GM12874 (cell line): Measurements from ENCODE around the gene C20orf141.

Experiments
- CTCF ChIP-seq: IDR thresholded peaks from 2 replicates; pipeline ENCODE4 v1.5.1; 2011; ENCODE audit warnings: low read depth, mild to moderate bottlenecking, control low read depth, low read length, moderate library complexity; ENCODE audit not compliant: insufficient read depth

The C20orf141 gene

GRCh38 chr20:2839732-2840137, 24.9 kb downstream of the C20orf141 start:
- no peak for TF ChIP-seq CTCF

- TF ChIP-seq CTCF = no peak
Observed at GRCh38 chr20:2840138-2840966, 25.6 kb downstream of the C20orf141 start, which contains the start of the genes PCED1A and VPS16. PCED1A (minus strand) TSS chr20:2840655; CDS start chr20:2839912, 743 bp downstream. VPS16 (plus strand) TSS chr20:2840745; CDS start chr20:2840775, 30 bp downstream.

- no peak for TF ChIP-seq CTCF
Observed at GRCh38 chr20:2840967-2841531, 26.3 kb downstream of the C20orf141 start.

GRCh38 chr20:2845607-2846006, 30.8 kb downstream of the C20orf141 start:
- no peak for TF ChIP-seq CTCF

- TF ChIP-seq CTCF = no peak
Observed at GRCh38 chr20:2846698-2847097, 31.9 kb downstream of the C20orf141 start.

- no peak for TF ChIP-seq CTCF
Observed at GRCh38 chr20:2847802-2848201, 33.0 kb downstream of the C20orf141 start.

GRCh38 chr20:2849529-2849928, 34.7 kb downstream of the C20orf141 start:
- no peak for TF ChIP-seq CTCF
